Tibial artery (tissue), 4 donors: Measurements from ENCODE around the gene NKX3-2.

Experiments used
- DNase-seq, 2 donors: peaks; one replicate each; pipeline ENCODE4 v3.0.0-alpha.2; 2019
- H3K27ac ChIP-seq, 2 donors: fragments of 200-600 bp; sonication (generic) in 1 of 2; 1 replicate in 1 of 2; 2 replicates in 1 of 2; pipeline ENCODE4 v1.5.1; 2018 to 2019; ENCODE audit warnings: mild to moderate bottlenecking in 1 of 2
- H3K27me3 ChIP-seq, 2 donors: fragments of 200-600 bp; sonication (generic) in 1 of 2; one replicate each; pipeline versions ENCODE4 v1.5.1 to v1.6.0; 2016 to 2019
- H3K36me3 ChIP-seq, 3 donors: fragments of 200-600 bp; sonication (generic) in 2 of 3; one replicate each; pipeline ENCODE4 v1.5.1; 2016 to 2019; ENCODE audit warnings: mild to moderate bottlenecking in 2 of 3
- H3K4me1 ChIP-seq, 4 donors: fragments of 200-600 bp; sonication (generic) in 2 of 4; 1 replicate in 3 of 4; 2 replicates in 1 of 4; pipeline ENCODE4 v1.5.1; 2016 to 2019
- H3K4me3 ChIP-seq, 2 donors: fragments of 200-600 bp; sonication (generic) in 1 of 2; 1 replicate in 1 of 2; 2 replicates in 1 of 2; pipeline ENCODE4 v1.5.1; 2018 to 2019; ENCODE audit warnings: mild to moderate bottlenecking in 2 of 2
- H3K9me3 ChIP-seq, 3 donors: fragments of 200-600 bp; sonication (generic) in 1 of 3; one replicate each; pipeline ENCODE4 v1.5.1; 2016 to 2019
- intact Hi-C: fragments of 100-400 bp; cut with DNase I; formaldehyde crosslinking; loops from one replicate; pipeline ENCODE4 v1.15.0; 2023; ENCODE audit warnings: low total_unique reads
- TF ChIP-seq, protein P1 (sequence below), 2 experiments: fragments of 200-600 bp in 1 of 2; fragments of 450-650 bp in 1 of 2; IDR thresholded peaks; one replicate each; pipeline ENCODE4 v1.5.1; 2017 to 2019; ENCODE audit warnings: antibody characterized with exemption in 2 of 2, mild to moderate bottlenecking in 1 of 2, moderate library complexity in 1 of 2

Gene NKX3-2

DNA sequence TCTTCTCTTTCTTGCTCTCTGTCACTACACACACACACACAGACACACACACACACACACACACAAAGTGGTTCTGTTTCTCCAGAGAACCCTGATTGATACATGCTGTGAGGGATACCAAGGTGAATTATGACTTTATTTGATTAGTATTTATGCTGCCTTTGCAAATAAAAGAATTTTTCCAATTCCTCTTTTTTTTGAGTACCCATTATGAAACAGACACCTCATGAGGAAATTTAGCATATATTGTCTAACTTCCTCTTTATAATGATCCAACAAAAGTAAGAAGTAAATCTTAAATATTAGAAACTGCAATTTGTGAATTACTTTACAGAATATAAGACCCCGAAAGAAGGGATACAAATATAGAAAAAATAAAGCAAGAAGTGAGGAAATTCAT is 45.8 kb downstream of the NKX3-2 start:
- Histone ChIP-seq H3K9me3 (no peaks in the 10 kb centered on the region), H3K4me1 (no peaks in the 10 kb centered on the region), H3K27ac (no peak overlapping the region), H3K4me3 (no peak overlapping the region), H3K27me3 (peaks cover 0 to 5% of the 10 kb centered on the region in 2 donors), H3K36me3 (no peaks in the 10 kb centered on the region)
- DNase-seq: no peak
- intact Hi-C loops: no loop called here
- TF ChIP-seq, protein P1, sequence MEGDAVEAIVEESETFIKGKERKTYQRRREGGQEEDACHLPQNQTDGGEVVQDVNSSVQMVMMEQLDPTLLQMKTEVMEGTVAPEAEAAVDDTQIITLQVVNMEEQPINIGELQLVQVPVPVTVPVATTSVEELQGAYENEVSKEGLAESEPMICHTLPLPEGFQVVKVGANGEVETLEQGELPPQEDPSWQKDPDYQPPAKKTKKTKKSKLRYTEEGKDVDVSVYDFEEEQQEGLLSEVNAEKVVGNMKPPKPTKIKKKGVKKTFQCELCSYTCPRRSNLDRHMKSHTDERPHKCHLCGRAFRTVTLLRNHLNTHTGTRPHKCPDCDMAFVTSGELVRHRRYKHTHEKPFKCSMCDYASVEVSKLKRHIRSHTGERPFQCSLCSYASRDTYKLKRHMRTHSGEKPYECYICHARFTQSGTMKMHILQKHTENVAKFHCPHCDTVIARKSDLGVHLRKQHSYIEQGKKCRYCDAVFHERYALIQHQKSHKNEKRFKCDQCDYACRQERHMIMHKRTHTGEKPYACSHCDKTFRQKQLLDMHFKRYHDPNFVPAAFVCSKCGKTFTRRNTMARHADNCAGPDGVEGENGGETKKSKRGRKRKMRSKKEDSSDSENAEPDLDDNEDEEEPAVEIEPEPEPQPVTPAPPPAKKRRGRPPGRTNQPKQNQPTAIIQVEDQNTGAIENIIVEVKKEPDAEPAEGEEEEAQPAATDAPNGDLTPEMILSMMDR (IDR thresholded peaks at IDR 0.05): no peak

DNA sequence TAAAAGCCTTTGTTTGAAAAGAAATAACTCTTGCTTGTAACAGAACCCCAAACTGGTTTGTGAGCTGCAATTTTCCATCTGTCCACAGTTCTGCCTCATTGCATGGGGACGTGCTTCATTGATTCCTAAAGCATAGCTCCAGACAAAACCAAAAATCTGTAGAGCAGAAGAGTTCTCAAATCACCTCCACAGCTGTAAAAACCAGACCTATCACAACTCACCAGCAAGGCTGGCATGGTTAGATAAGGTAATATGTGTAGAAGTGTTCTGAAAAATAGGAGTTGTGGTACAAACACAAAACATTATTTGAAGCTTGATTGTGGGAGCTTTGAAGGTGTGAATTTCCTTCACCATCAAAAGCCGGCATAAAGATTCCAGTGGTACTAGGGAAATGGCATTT is 47.7 kb downstream of the NKX3-2 start:
- Histone ChIP-seq H3K4me1 (no peaks in the 10 kb centered on the region), H3K9me3 (no peaks in the 10 kb centered on the region), H3K27me3 (peaks cover 0 to 5% of the 10 kb centered on the region in 2 donors), H3K4me3 (no peak overlapping the region), H3K27ac (no peak overlapping the region), H3K36me3 (no peaks in the 10 kb centered on the region)
- TF ChIP-seq, protein P1 (IDR thresholded peaks at IDR 0.05): no peak
- no peak for DNase-seq
- intact Hi-C loops: no loop called here

- no peak overlapping the region for H3K27ac ChIP-seq
- H3K4me1 ChIP-seq: no peaks in the 10 kb centered on the region
- intact Hi-C loops: no loop called here
- DNase-seq: no peak
- H3K4me3 ChIP-seq: no peak overlapping the region
- TF ChIP-seq, protein P1 (IDR thresholded peaks at IDR 0.05): no peak
- peaks cover 0 to 8% of the 10 kb centered on the region in 2 donors for H3K27me3 ChIP-seq
- no peaks in the 10 kb centered on the region for H3K9me3 ChIP-seq
- no peaks in the 10 kb centered on the region for H3K36me3 ChIP-seq
These were observed 48.6 kb downstream of the NKX3-2 start for GRCh38 chr4:13495753-13496152.

- H3K9me3 ChIP-seq: no peaks in the 10 kb centered on the region
- DNase-seq: no peak
- TF ChIP-seq, protein P1 (IDR thresholded peaks at IDR 0.05): no peak
- intact Hi-C loops: no loop called here
- H3K4me1 ChIP-seq: no peaks in the 10 kb centered on the region
- H3K27ac ChIP-seq: no peak overlapping the region
- H3K36me3 ChIP-seq: no peaks in the 10 kb centered on the region
- peaks cover 0 to 7% of the 10 kb centered on the region in 2 donors for H3K27me3 ChIP-seq
- no peak overlapping the region for H3K4me3 ChIP-seq
These were observed 50.5 kb downstream of the NKX3-2 start for GRCh38 chr4:13493793-13494192.

DNA sequence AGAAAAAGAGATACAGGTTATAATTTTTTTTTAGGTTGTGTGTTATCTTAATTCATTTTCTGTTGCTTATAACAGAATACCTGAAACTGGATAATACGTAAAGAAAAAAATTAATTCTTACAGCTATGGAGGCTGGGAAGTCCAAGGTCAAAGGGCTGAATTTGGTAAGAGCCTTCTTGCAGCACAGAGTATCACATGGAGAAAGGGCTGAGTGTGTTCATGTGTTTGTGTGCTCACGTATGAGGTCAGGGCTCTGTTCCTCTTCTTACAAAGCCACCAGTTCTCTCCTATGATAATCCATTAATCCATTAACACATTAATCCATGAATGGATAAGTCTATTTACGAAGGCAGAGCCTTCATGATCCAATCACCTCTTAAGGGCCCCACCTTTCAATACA is 51.6 kb downstream of the NKX3-2 start:
- no peak overlapping the region for H3K27ac ChIP-seq
- intact Hi-C loops: no loop called here
- no peaks in the 10 kb centered on the region for H3K36me3 ChIP-seq
- peaks cover 0 to 3% (median 0%) of the 10 kb centered on the region in 3 donors for H3K9me3 ChIP-seq
- DNase-seq: no peak
- H3K4me3 ChIP-seq: no peak overlapping the region
- H3K27me3 ChIP-seq: peaks cover 0 to 7% of the 10 kb centered on the region in 2 donors
- no peaks in the 10 kb centered on the region for H3K4me1 ChIP-seq
- TF ChIP-seq, protein P1 (IDR thresholded peaks at IDR 0.05): no peak
